ENCODE results near the gene ILF3.

Gene ILF3

GRCh38 chr19:10618846-10619245 lies 35.3 kb upstream of the ILF3 start:
- DNase-seq (ENCODE audit: low read depth in 2 of 2): no peak
- H3K4me3 ChIP-seq (replicated peaks in 1 of 2; ENCODE audit: low read depth in 2 of 2, low read length in 2 of 2): no peak overlapping the region
- TF ChIP-seq CTCF (IDR thresholded peaks at IDR 0.05; ENCODE audit: low read depth, low read length): no peak

GRCh38 chr19:10620786-10621185 lies 33.4 kb upstream of the ILF3 start:
- H3K4me3 ChIP-seq (replicated peaks in 1 of 2; ENCODE audit: low read depth in 2 of 2, low read length in 2 of 2): no peak overlapping the region
- TF ChIP-seq CTCF (IDR thresholded peaks at IDR 0.05; ENCODE audit: low read depth, low read length): no peak
- DNase-seq (ENCODE audit: low read depth in 2 of 2): no peak

- no peak for TF ChIP-seq CTCF (IDR thresholded peaks at IDR 0.05; ENCODE audit: low read depth, low read length)
- H3K4me3 ChIP-seq (replicated peaks in 1 of 2; ENCODE audit: low read depth in 2 of 2, low read length in 2 of 2): no peak overlapping the region
- no peak for DNase-seq (ENCODE audit: low read depth in 2 of 2)
Observed at GRCh38 chr19:10621966-10622365, 32.2 kb upstream of the ILF3 start.

GRCh38 chr19:10624585-10624984 lies 29.6 kb upstream of the ILF3 start:
- H3K4me3 ChIP-seq (replicated peaks in 1 of 2; ENCODE audit: low read depth in 2 of 2, low read length in 2 of 2): no peak overlapping the region
- TF ChIP-seq CTCF (IDR thresholded peaks at IDR 0.05; ENCODE audit: low read depth, low read length): no peak
- no peak for DNase-seq (ENCODE audit: low read depth in 2 of 2)

GRCh38 chr19:10625003-10625761 lies 29.0 kb upstream of the ILF3 start, which contains the start of gene SLC44A2:
Gene SLC44A2 (plus strand): TSS chr19:10625553. CDS start chr19:10625634, 81 bp downstream.
- peak; percentile 50 to 74 for DNase-seq (ENCODE audit: low read depth in 2 of 2)
- no peak for TF ChIP-seq CTCF (IDR thresholded peaks at IDR 0.05; ENCODE audit: low read depth, low read length)
- H3K4me3 ChIP-seq (replicated peaks in 1 of 2; ENCODE audit: low read depth in 2 of 2, low read length in 2 of 2): peak within 1 kb of the TSS; percentile 50 to 55

GRCh38 chr19:10625762-10626138 lies 28.4 kb upstream of the ILF3 start:
- H3K4me3 ChIP-seq (replicated peaks in 1 of 2; ENCODE audit: low read depth in 2 of 2, low read length in 2 of 2): peak overlapping the region; percentile 50 to 55
- no peak for DNase-seq (ENCODE audit: low read depth in 2 of 2)
- no peak for TF ChIP-seq CTCF (IDR thresholded peaks at IDR 0.05; ENCODE audit: low read depth, low read length)

- TF ChIP-seq CTCF (IDR thresholded peaks at IDR 0.05; ENCODE audit: low read depth, low read length): no peak
- no peak for DNase-seq (ENCODE audit: low read depth in 2 of 2)
- no peak overlapping the region for H3K4me3 ChIP-seq (replicated peaks in 1 of 2; ENCODE audit: low read depth in 2 of 2, low read length in 2 of 2)
Observed at GRCh38 chr19:10631874-10632273, 22.3 kb upstream of the ILF3 start.
